ENCODE measurements around the gene ALAD. TPM values are rescaled to one million over a fixed set of nuclear protein-coding genes. Genes with fewer than 3 reads are reported as not detected.

Gene ALAD
- total and polyA plus RNA-seq, 9 of the 15 experiments (the other 6 are each of a cell fraction or from before 2014, with no cell fraction given): 1.3 to 12.7 (median 6.8) TPM

DNA sequence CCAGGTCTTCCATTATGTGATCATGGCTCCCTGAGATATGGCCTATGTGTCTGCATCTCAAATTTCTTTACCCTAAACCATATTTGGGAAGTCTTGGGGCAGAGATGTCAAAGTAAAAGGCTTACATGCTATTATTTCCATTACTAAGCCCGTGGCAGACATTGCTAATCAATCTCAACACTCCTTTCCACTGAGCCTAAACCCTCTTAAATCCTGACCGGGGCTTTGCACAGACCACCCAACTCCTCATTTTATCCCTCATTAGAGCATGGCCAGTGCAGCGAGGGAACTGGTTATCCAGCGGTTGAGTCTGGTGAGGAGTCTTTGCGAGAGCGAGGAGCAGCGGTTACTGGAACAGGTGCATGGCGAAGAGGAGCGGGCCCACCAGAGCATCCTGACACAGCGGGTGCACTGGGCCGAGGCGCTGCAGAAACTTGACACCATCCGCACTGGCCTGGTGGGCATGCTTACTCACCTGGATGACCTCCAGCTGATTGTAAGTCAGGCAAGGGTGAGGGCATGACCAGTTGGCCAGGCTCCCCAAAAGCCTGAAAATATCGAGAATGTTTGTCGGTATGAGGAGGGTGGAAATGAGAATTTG lies 40.7 kb downstream of the ALAD start:
- no peak overlapping the region for H3K27ac ChIP-seq (ENCODE audit: extremely low read depth, low read depth, low read length)
- in situ Hi-C loops (cut with MboI) (no loop called here), intact Hi-C loops (cut with micrococcal nuclease) (no loop called here)
- DNase-seq (ENCODE audit: extremely low read depth in 1 of 4, low spot score in 3 of 4) (no peak), FAIRE-seq (no peak), ATAC-seq (no peak)
- POLR2A ChIA-PET: interaction anchor here (1.0 to 2.2 kb wide), 2 partner anchors 8 to 50 kb away, joined by 3 to 22 read pairs; partner anchors contain the start of genes C9orf43 and POLE3
- no peaks in the 10 kb centered on the region for H3K9me1 ChIP-seq (ENCODE audit: control insufficient read depth, insufficient read depth, low read length)
- 0 out of 5 replicates have a peak, but pooled peaks cover 0 to 9% of the 10 kb centered on the region in 2 experiments for H3K27me3 ChIP-seq (ENCODE audit: control insufficient read depth in 2 of 2, insufficient read depth in 2 of 2, low read length in 2 of 2)
- 0 out of 2 replicates have a peak, but pooled peaks cover 3% of the 10 kb centered on the region for H4K20me1 ChIP-seq (replicated peaks; ENCODE audit: control insufficient read depth, insufficient read depth, low read length)
- H3K4me2 ChIP-seq (ENCODE audit: insufficient read depth, low read length): no peak overlapping the region
- peaks cover 19 to 20% of the 10 kb centered on the region in 2 experiments for H3K4me1 ChIP-seq (replicated peaks in 1 of 2; ENCODE audit: control insufficient read depth in 2 of 2, insufficient read depth in 2 of 2, low read length in 2 of 2)
- no peaks in the 10 kb centered on the region for H3K9me3 ChIP-seq (replicated peaks; ENCODE audit: control insufficient read depth, insufficient read depth, low read depth, low read length)
- H3K79me2 ChIP-seq (ENCODE audit: control insufficient read depth, insufficient read depth, low read length): no peaks in the 10 kb centered on the region
- H3K9ac ChIP-seq (ENCODE audit: insufficient read depth in 1 of 2, low read depth in 2 of 2, low read length in 2 of 2): no peak overlapping the region
- H2AFZ ChIP-seq (ENCODE audit: low read depth, low read length): no peak overlapping the region
- H3K36me3 ChIP-seq (ENCODE audit: control insufficient read depth, insufficient read depth, low read length): no peaks in the 10 kb centered on the region
- no TSS peak for BruUV-seq (replicated peaks)
- CTCF ChIA-PET (ENCODE audit: low intra/inter-chr PET ratio): no interaction called here
- WGBS (ENCODE audit: insufficient coverage, low coverage, missing lambda C conversion rate): 76% methylated on average over 14 of the region's 15 CpGs
- H3K4me3 ChIP-seq: no peak overlapping the region
- TF ChIP-seq, protein P1, sequence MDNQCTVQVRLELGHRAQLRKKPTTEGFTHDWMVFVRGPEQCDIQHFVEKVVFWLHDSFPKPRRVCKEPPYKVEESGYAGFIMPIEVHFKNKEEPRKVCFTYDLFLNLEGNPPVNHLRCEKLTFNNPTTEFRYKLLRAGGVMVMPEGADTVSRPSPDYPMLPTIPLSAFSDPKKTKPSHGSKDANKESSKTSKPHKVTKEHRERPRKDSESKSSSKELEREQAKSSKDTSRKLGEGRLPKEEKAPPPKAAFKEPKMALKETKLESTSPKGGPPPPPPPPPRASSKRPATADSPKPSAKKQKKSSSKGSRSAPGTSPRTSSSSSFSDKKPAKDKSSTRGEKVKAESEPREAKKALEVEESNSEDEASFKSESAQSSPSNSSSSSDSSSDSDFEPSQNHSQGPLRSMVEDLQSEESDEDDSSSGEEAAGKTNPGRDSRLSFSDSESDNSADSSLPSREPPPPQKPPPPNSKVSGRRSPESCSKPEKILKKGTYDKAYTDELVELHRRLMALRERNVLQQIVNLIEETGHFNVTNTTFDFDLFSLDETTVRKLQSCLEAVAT (IDR thresholded peaks at IDR 0.05): peak in 1 of 2 experiments; percentile 52; a peak in 1 of 4 replicates
- TF ChIP-seq MYNN (IDR thresholded peaks at IDR 0.05): peak; percentile 87; the same call in 1 of the 2 replicates
- TF ChIP-seq MYNN (CRISPR knock-in tag; IDR thresholded peaks at IDR 0.05): peak; percentile 49; the same call in 1 of the 2 replicates
- TF ChIP-seq FOXK2 (conservative IDR thresholded peaks at IDR 0.05 in 1 of 2, IDR thresholded peaks at IDR 0.05 in 1 of 2; ENCODE audit: low read depth in 2 of 2): no peak
- no peak for TF ChIP-seq ETV5 (CRISPR knock-in tag; IDR thresholded peaks at IDR 0.05; ENCODE audit: low read depth)
- TF ChIP-seq, protein P2, sequence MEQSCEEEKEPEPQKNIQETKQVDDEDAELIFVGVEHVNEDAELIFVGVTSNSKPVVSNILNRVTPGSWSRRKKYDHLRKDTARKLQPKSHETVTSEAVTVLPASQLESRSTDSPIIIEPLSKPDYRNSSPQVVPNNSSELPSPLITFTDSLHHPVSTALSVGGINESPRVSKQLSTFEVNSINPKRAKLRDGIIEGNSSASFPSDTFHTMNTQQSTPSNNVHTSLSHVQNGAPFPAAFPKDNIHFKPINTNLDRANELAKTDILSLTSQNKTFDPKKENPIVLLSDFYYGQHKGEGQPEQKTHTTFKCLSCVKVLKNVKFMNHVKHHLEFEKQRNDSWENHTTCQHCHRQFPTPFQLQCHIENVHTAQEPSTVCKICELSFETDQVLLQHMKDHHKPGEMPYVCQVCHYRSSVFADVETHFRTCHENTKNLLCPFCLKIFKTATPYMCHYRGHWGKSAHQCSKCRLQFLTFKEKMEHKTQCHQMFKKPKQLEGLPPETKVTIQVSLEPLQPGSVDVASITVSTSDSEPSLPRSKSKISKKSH (CRISPR knock-in tag; IDR thresholded peaks at IDR 0.05): no peak
- TF ChIP-seq ARID3B (CRISPR knock-in tag; IDR thresholded peaks at IDR 0.05; ENCODE audit: borderline replicate concordance): no peak
- TF ChIP-seq ZBTB17 (CRISPR knock-in tag; IDR thresholded peaks at IDR 0.05): peak; percentile 65; the same call in 1 of the 2 replicates
